OCI-LY1 (cell line): Measurements from ENCODE around the gene DHH.
A peak's percentile ranks its signal among the peaks of the same experiment; 100 is the strongest.
"Not testable (repeated sequence)": the region's sequence is repeated elsewhere in the genome, so short reads cannot be mapped to it uniquely, and the experiment has no call there.

Experiments
- H2AFZ ChIP-seq: fragments of 200-600 bp; sonication (generic), shearing (Covaris generic); 2 replicates; pipeline ENCODE4 v1.6.0; 2014; ENCODE audit warnings: antibody characterized with exemption, mild to moderate bottlenecking, low read length
- H3F3A ChIP-seq: fragments of 200-600 bp; sonication (generic), shearing (Covaris generic); 2 replicates; pipeline ENCODE4 v1.6.0; 2014; ENCODE audit warnings: mild to moderate bottlenecking, antibody characterized with exemption, low read length, moderate library complexity; ENCODE audit not compliant: insufficient read depth
- H3K27ac ChIP-seq: fragments of 200-600 bp; sonication (generic); 2 replicates; pipeline ENCODE4 v1.5.1; 2014; ENCODE audit warnings: low read length, mixed run types, mild to moderate bottlenecking, low read depth; ENCODE audit not compliant: poor library complexity, severe bottlenecking
- H3K27me3 ChIP-seq: fragments of 200-600 bp; sonication (generic); 2 replicates; pipeline ENCODE4 v1.6.0; 2014; ENCODE audit warnings: antibody characterized with exemption, mild to moderate bottlenecking, low read length, moderate library complexity; ENCODE audit not compliant: insufficient read depth
- H3K36me3 ChIP-seq: fragments of 200-600 bp; sonication (generic); 2 replicates; pipeline ENCODE4 v1.6.1; 2014; ENCODE audit warnings: mild to moderate bottlenecking, antibody characterized with exemption, low read length, moderate library complexity, mixed read lengths; ENCODE audit not compliant: insufficient read depth
- H3K4me1 ChIP-seq: fragments of 200-600 bp; sonication (generic); 2 replicates; pipeline ENCODE4 v1.5.1; 2014; ENCODE audit warnings: mild to moderate bottlenecking, low read length, moderate library complexity; ENCODE audit not compliant: insufficient read depth, severe bottlenecking
- H3K4me2 ChIP-seq: fragments of 200-600 bp; sonication (generic), shearing (Covaris generic); 2 replicates; pipeline ENCODE4 v1.6.1; 2014; ENCODE audit warnings: low read length
- H3K4me3 ChIP-seq: fragments of 200-600 bp; sonication (generic); 2 replicates; pipeline ENCODE4 v1.5.1; 2014; ENCODE audit warnings: low read length, low read depth, mild to moderate bottlenecking, mixed read lengths; ENCODE audit not compliant: poor library complexity, severe bottlenecking
- H3K79me2 ChIP-seq: fragments of 200-600 bp; shearing (Covaris generic); 2 replicates; pipeline ENCODE4 v1.6.1; 2016; ENCODE audit warnings: mixed run types, low read length, mixed read lengths; ENCODE audit not compliant: insufficient read depth
- H3K9ac ChIP-seq: fragments of 200-600 bp; sonication (generic), shearing (Covaris generic); 2 replicates; pipeline ENCODE4 v1.6.1; 2014; ENCODE audit warnings: mild to moderate bottlenecking, low read length, mixed read lengths
- H3K9me2 ChIP-seq: fragments of 200-600 bp; sonication (generic), shearing (Covaris generic); 2 replicates; pipeline ENCODE4 v1.6.1; 2014; ENCODE audit warnings: low read depth, mild to moderate bottlenecking, low read length, mixed read lengths
- H3K9me3 ChIP-seq: fragments of 200-600 bp; shearing (Covaris generic); 2 replicates; pipeline ENCODE4 v1.6.1; 2014; ENCODE audit warnings: low read length, mixed read lengths
- H4K20me1 ChIP-seq: fragments of 200-600 bp; sonication (generic), shearing (Covaris generic); 2 replicates; pipeline ENCODE4 v1.6.0; 2016; ENCODE audit warnings: mild to moderate bottlenecking, low read length; ENCODE audit not compliant: insufficient read depth
- CTCF ChIP-seq: fragments of 200-600 bp; sonication (generic), shearing (Covaris generic); IDR thresholded peaks from 2 replicates; pipeline ENCODE4 v1.5.1; 2017; ENCODE audit warnings: mild to moderate bottlenecking, antibody characterized with exemption, low read length, moderate library complexity, mixed read lengths
- EZH2 ChIP-seq: fragments of 200-600 bp; sonication (generic), shearing (Covaris generic); IDR thresholded peaks from 2 replicates; pipeline ENCODE4 v1.8.0; 2017; ENCODE audit warnings: borderline replicate concordance, mixed run types, mild to moderate bottlenecking, antibody characterized with exemption, low read length, moderate library complexity, mixed read lengths

Gene DHH

GRCh38 chr12:49138587-49138986 lies 44.0 kb upstream of the DHH start:
- no peak overlapping the region for H2AFZ ChIP-seq
- H3F3A ChIP-seq: no peaks in the 10 kb centered on the region
- H3K4me2 ChIP-seq: 0 out of 2 replicates have a peak overlapping the region, but pooled peaks have one; percentile 1
- H3K9me3 ChIP-seq: no peaks in the 10 kb centered on the region
- H3K27ac ChIP-seq: peak overlapping the region; percentile 31
- H4K20me1 ChIP-seq: no peaks in the 10 kb centered on the region
- no peak for TF ChIP-seq EZH2
- no peak for TF ChIP-seq CTCF
- peaks cover 5% of the 10 kb centered on the region for H3K79me2 ChIP-seq
- H3K4me3 ChIP-seq: no peak overlapping the region
- H3K36me3 ChIP-seq: no peaks in the 10 kb centered on the region
- H3K9ac ChIP-seq: no peak overlapping the region
- H3K9me2 ChIP-seq: no peaks in the 10 kb centered on the region
- no peaks in the 10 kb centered on the region for H3K27me3 ChIP-seq
- H3K4me1 ChIP-seq: peaks cover 16% of the 10 kb centered on the region

GRCh38 chr12:49137476-49137875 lies 42.9 kb upstream of the DHH start:
- Histone ChIP-seq H3K4me2 (no peak overlapping the region), H4K20me1 (no peaks in the 10 kb centered on the region), H3F3A (peaks cover 1% of the 10 kb centered on the region; the same call in 1 of the 2 replicates), H3K9me3 (no peaks in the 10 kb centered on the region), H3K27ac (no peak overlapping the region), H3K79me2 (peaks cover 16% of the 10 kb centered on the region), H2AFZ (no peak overlapping the region), H3K4me3 (no peak overlapping the region), H3K9me2 (no peaks in the 10 kb centered on the region), H3K4me1 (peaks cover 26% of the 10 kb centered on the region), H3K36me3 (no peaks in the 10 kb centered on the region), H3K27me3 (no peaks in the 10 kb centered on the region), H3K9ac (no peak overlapping the region)
- TF ChIP-seq CTCF (no peak), EZH2 (no peak)

- not testable (repeated sequence) for H3K9me3 ChIP-seq, H3K4me3 ChIP-seq, H3K27me3 ChIP-seq, H3K36me3 ChIP-seq, H3K4me2 ChIP-seq, H3K9me2 ChIP-seq, H4K20me1 ChIP-seq, H3K9ac ChIP-seq, H3K27ac ChIP-seq, H2AFZ ChIP-seq, H3F3A ChIP-seq
- H3K79me2 ChIP-seq: peaks cover 18% of the 10 kb centered on the region
- peaks cover 26% of the 10 kb centered on the region for H3K4me1 ChIP-seq
Measured at GRCh38 chr12:49136997-49137396, 42.4 kb upstream of the DHH start.

- TF ChIP-seq EZH2 (no peak), CTCF (no peak)
- Histone ChIP-seq H4K20me1 (no peaks in the 10 kb centered on the region), H3F3A (peaks cover 19% of the 10 kb centered on the region), H3K79me2 (peaks cover 23% of the 10 kb centered on the region), H3K27me3 (no peaks in the 10 kb centered on the region), H2AFZ (no peak overlapping the region), H3K4me3 (peak overlapping the region; percentile 74), H3K36me3 (peaks cover 26% of the 10 kb centered on the region), H3K9ac (peak overlapping the region; percentile 87), H3K9me3 (no peaks in the 10 kb centered on the region), H3K9me2 (no peaks in the 10 kb centered on the region), H3K4me1 (peaks cover 34% of the 10 kb centered on the region), H3K4me2 (peak overlapping the region; percentile 86), H3K27ac (peak overlapping the region; percentile 95)
Measured at GRCh38 chr12:49133590-49133989, 39.0 kb upstream of the DHH start.
